Neuronal stem cell (in vitro differentiated cells): ENCODE measurements around the gene EMX2.

ENCODE experiments used
- DNase-seq: peaks from one replicate; pipeline ENCODE4 v3.0.0-alpha.2; 2013; ENCODE audit warnings: low spot score
- H2AFZ ChIP-seq: one replicate; pipeline ENCODE4 v1.6.1; 2013; ENCODE audit warnings: mild to moderate bottlenecking, low read length, inconsistent platforms
- H2AK5ac ChIP-seq: 2 replicates; pipeline ENCODE4 v1.6.1; 2013; ENCODE audit warnings: low read depth, mild to moderate bottlenecking, inconsistent platforms, low read length, moderate library complexity, mixed read lengths
- H2BK120ac ChIP-seq: 2 replicates; pipeline ENCODE4 v1.6.1; 2013; ENCODE audit warnings: low read depth, mild to moderate bottlenecking, inconsistent platforms, low read length, moderate library complexity, mixed read lengths
- H2BK12ac ChIP-seq: one replicate; pipeline ENCODE4 v1.6.1; 2013; ENCODE audit warnings: low read length, inconsistent platforms
- H2BK15ac ChIP-seq: 2 replicates; pipeline ENCODE4 v1.6.1; 2013; ENCODE audit warnings: mild to moderate bottlenecking, low read length, inconsistent platforms, mixed read lengths
- H2BK5ac ChIP-seq: one replicate; pipeline ENCODE4 v1.6.1; 2013; ENCODE audit warnings: inconsistent platforms, mild to moderate bottlenecking, low read length, moderate library complexity
- H3K14ac ChIP-seq: one replicate; pipeline ENCODE4 v1.6.1; 2013; ENCODE audit warnings: low read length, inconsistent platforms
- H3K18ac ChIP-seq: 2 replicates; pipeline ENCODE4 v1.6.1; 2013; ENCODE audit warnings: low read length, inconsistent platforms
- H3K23ac ChIP-seq: 2 replicates; pipeline ENCODE4 v1.6.1; 2013; ENCODE audit warnings: low read depth, mild to moderate bottlenecking, mixed read lengths, low read length, inconsistent platforms; ENCODE audit not compliant: poor library complexity
- H3K27ac ChIP-seq: replicated peaks from 3 replicates; pipeline ENCODE4 v1.5.1; 2013; ENCODE audit warnings: low read length, inconsistent platforms
- H3K27me3 ChIP-seq, 3 experiments: 2 replicates each; pipeline ENCODE4 v1.6.1; 2013; ENCODE audit warnings: low read length in 3 of 3, mild to moderate bottlenecking in 2 of 3, inconsistent platforms in 1 of 3, low read depth in 1 of 3, mixed read lengths in 1 of 3, moderate library complexity in 1 of 3; ENCODE audit not compliant: control insufficient read depth in 3 of 3, insufficient read depth in 3 of 3
- H3K36me3 ChIP-seq, 2 donors: replicated peaks in 1 of 2; 2 replicates each; pipeline ENCODE4 v1.6.1; 2013; ENCODE audit warnings: low read length in 2 of 2; ENCODE audit not compliant: control insufficient read depth in 2 of 2, insufficient read depth in 2 of 2
- H3K4ac ChIP-seq: 2 replicates; pipeline ENCODE4 v1.6.1; 2013; ENCODE audit warnings: inconsistent platforms, mild to moderate bottlenecking, low read length, moderate library complexity
- H3K4me1 ChIP-seq, 2 donors: 1 replicate in 1 of 2; 2 replicates in 1 of 2; pipeline ENCODE4 v1.6.1; 2013; ENCODE audit warnings: low read length in 2 of 2, low read depth in 1 of 2; ENCODE audit not compliant: control insufficient read depth in 2 of 2, insufficient read depth in 1 of 2
- H3K4me2 ChIP-seq: one replicate; pipeline ENCODE4 v1.6.1; 2013; ENCODE audit warnings: mild to moderate bottlenecking, low read length, inconsistent platforms; ENCODE audit not compliant: insufficient read depth, poor library complexity, severe bottlenecking
- H3K4me3 ChIP-seq, 2 donors: 2 replicates each; pipeline ENCODE4 v1.5.1; 2013; ENCODE audit warnings: low read length in 2 of 2, mild to moderate bottlenecking in 2 of 2, inconsistent platforms in 1 of 2, moderate library complexity in 1 of 2
- H3K79me1 ChIP-seq: one replicate; pipeline ENCODE4 v1.6.1; 2013; ENCODE audit warnings: low read depth, mild to moderate bottlenecking, inconsistent platforms, low read length, moderate library complexity
- H3K9ac ChIP-seq: one replicate; pipeline ENCODE4 v1.6.1; 2013; ENCODE audit warnings: mild to moderate bottlenecking, low read depth, low read length, inconsistent platforms; ENCODE audit not compliant: poor library complexity
- H3K9me3 ChIP-seq, 2 donors: replicated peaks in 1 of 2; 2 replicates each; pipeline versions ENCODE3 to v1.6.1; 2013; ENCODE audit warnings: low read length in 2 of 2, mild to moderate bottlenecking in 2 of 2, inconsistent platforms in 1 of 2, low read depth in 1 of 2, mixed read lengths in 1 of 2, moderate library complexity in 1 of 2; ENCODE audit not compliant: control insufficient read depth in 2 of 2, insufficient read depth in 1 of 2
- H4K8ac ChIP-seq: one replicate; pipeline ENCODE4 v1.6.1; 2013; ENCODE audit warnings: low read depth, mild to moderate bottlenecking, inconsistent platforms, low read length, moderate library complexity
- H4K91ac ChIP-seq: one replicate; pipeline ENCODE4 v1.6.1; 2013; ENCODE audit warnings: low read length, low read depth, mild to moderate bottlenecking, inconsistent platforms; ENCODE audit not compliant: poor library complexity
- WGBS, 2 donors: extraction: QIAGEN DNeasy Blood & Tissue Kit; methylation state at CpG; one replicate each; pipeline ENCODE4 v1.1.7; 2013; ENCODE audit warnings: missing lambda C conversion rate in 2 of 2, mixed read lengths in 1 of 2; ENCODE audit not compliant: insufficient read length in 2 of 2, insufficient replicate concordance in 1 of 2; ENCODE audit errors: extremely low coverage in 2 of 2; 5-methylcytosine and 5-hydroxymethylcytosine counted together

EMX2 gene

DNA sequence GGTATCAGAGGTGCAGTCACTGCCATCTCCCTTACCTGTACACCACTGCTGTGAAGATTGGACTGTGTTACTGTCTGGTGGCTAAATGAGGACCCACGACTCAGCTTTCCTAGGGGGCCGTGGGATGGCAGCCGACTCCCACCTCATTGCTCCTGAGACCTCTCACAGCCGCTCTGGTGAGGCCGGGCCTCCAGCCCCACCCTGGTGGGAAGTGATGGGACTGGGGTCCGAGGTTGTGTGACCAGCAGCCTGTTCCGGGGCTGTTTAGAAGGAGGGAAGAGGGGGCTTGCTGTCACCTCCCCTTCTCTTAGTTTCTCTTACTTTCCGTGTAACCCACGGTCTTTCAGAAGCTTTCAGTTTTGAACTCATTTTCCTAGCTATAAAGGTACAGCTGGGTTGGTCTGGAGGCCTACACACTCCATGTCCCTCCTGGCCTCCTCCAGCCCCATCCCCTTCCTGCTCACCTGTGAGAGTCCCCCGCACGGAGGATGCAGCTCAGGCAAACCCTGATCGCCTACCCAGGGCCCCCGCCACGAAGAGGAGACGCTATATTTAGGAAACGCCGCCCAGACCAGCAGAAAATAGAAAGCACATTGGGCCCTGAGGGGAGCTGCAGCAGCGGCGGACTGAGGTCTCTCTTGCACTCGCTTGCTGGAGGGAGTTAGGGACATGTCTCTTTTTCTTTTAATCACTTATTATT, 4.6 kb downstream of the EMX2 start:
- Histone ChIP-seq H3K9ac (no peak overlapping the region), H3K27me3 (peaks cover 42 to 100% (median 84%) of the 10 kb centered on the region in 3 experiments), H3K23ac (peak overlapping the region; percentile 57), H3K4me2 (peak overlapping the region; percentile 28), H3K4me3 (peak overlapping the region in 1 of 2 donors; percentile 51), H3K27ac (no peak overlapping the region), H3K79me1 (no peaks in the 10 kb centered on the region), H4K8ac (no peak overlapping the region), H2AFZ (no peak overlapping the region), H3K18ac (peak overlapping the region; percentile 80), H3K4ac (no peak overlapping the region), H2BK120ac (no peak overlapping the region), H3K36me3 (no peaks in the 10 kb centered on the region), H3K14ac (no peak overlapping the region), H4K91ac (no peak overlapping the region), H2BK12ac (peak overlapping the region; percentile 91), H3K9me3 (peaks cover 0 to 2% of the 10 kb centered on the region in 2 donors), H2AK5ac (peak overlapping the region; percentile 99), H2BK15ac (no peak overlapping the region), H3K4me1 (peaks cover 0 to 40% of the 10 kb centered on the region in 2 donors), H2BK5ac (no peak overlapping the region)
- DNase-seq, result no peak
- WGBS, 2 donors, result no CpG with 5 or more reads among the region's 20 CpGs

DNA sequence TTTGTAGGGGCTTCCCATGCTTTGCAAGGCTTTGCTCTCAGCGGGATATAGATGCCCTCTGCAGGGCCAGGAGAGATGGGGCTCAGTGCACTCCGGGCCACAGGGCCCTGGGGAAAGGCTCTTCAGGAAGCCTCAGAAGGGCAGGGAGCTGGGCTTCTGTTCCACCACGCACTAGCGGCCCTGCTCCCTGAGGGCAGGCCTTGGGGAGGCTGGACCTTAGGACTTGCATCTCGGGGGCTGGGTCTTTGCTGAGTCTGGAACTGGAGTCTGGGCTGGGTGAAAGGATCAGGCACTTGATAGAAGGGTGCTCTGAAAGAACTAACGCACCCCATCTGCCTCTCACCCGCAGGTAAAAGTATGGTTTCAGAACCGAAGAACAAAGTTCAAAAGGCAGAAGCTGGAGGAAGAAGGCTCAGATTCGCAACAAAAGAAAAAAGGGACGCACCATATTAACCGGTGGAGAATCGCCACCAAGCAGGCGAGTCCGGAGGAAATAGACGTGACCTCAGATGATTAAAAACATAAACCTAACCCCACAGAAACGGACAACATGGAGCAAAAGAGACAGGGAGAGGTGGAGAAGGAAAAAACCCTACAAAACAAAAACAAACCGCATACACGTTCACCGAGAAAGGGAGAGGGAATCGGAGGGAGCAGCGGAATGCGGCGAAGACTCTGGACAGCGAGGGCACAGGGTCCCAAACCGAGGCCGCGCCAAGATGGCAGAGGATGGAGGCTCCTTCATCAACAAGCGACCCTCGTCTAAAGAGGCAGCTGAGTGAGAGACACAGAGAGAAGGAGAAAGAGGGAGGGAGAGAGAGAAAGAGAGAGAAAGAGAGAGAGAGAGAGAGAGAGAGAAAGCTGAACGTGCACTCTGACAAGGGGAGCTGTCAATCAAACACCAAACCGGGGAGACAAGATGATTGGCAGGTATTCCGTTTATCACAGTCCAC, 5.4 kb downstream of the EMX2 start:
- H2BK5ac ChIP-seq, result no peak overlapping the region
- H3K4me1 ChIP-seq, result peaks cover 0 to 47% of the 10 kb centered on the region in 2 donors
- peak overlapping the region; percentile 99 for H2AK5ac ChIP-seq
- no peak overlapping the region for H2BK15ac ChIP-seq
- no CpG with 5 or more reads among the region's 32 CpGs for WGBS, 2 donors
- no peaks in the 10 kb centered on the region for H3K36me3 ChIP-seq
- H3K14ac ChIP-seq, result no peak overlapping the region
- peak overlapping the region; percentile 50 for H3K9ac ChIP-seq
- H3K18ac ChIP-seq, result peak overlapping the region; percentile 90
- peak overlapping the region; percentile 36 for H3K4me2 ChIP-seq
- H3K9me3 ChIP-seq, result peaks cover 0 to 2% of the 10 kb centered on the region in 2 donors
- H3K27me3 ChIP-seq, result peaks cover 42 to 100% (median 91%) of the 10 kb centered on the region in 3 experiments
- H3K27ac ChIP-seq, result no peak overlapping the region
- H3K4me3 ChIP-seq, result no peak overlapping the region
- H4K8ac ChIP-seq, result no peak overlapping the region
- no peak overlapping the region for H3K4ac ChIP-seq
- no peaks in the 10 kb centered on the region for H3K79me1 ChIP-seq
- H3K23ac ChIP-seq, result peak overlapping the region; percentile 57
- peak overlapping the region; percentile 62 for H2BK120ac ChIP-seq
- no peak overlapping the region for H4K91ac ChIP-seq
- no peak for DNase-seq
- H2AFZ ChIP-seq, result no peak overlapping the region
- no peak overlapping the region for H2BK12ac ChIP-seq

DNA sequence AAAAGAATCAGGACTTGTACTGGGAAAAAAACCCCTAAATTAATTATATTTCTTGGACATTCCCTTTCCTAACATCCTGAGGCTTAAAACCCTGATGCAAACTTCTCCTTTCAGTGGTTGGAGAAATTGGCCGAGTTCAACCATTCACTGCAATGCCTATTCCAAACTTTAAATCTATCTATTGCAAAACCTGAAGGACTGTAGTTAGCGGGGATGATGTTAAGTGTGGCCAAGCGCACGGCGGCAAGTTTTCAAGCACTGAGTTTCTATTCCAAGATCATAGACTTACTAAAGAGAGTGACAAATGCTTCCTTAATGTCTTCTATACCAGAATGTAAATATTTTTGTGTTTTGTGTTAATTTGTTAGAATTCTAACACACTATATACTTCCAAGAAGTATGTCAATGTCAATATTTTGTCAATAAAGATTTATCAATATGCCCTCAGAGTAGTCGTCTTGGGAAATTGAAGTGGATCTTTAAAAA, 6.6 kb downstream of the EMX2 start:
- H3K23ac ChIP-seq, result no peak overlapping the region
- no peak overlapping the region for H4K91ac ChIP-seq
- no peaks in the 10 kb centered on the region for H3K79me1 ChIP-seq
- H3K36me3 ChIP-seq, result no peaks in the 10 kb centered on the region
- no peak overlapping the region for H2BK12ac ChIP-seq
- H3K9me3 ChIP-seq, result peaks cover 0 to 2% of the 10 kb centered on the region in 2 donors
- no peak overlapping the region for H3K4me3 ChIP-seq
- H3K18ac ChIP-seq, result no peak overlapping the region
- H3K4me2 ChIP-seq, result no peak overlapping the region
- peaks cover 0 to 53% of the 10 kb centered on the region in 2 donors for H3K4me1 ChIP-seq
- no peak overlapping the region for H3K27ac ChIP-seq
- peaks cover 39 to 100% (median 91%) of the 10 kb centered on the region in 3 experiments for H3K27me3 ChIP-seq
- no peak overlapping the region for H2AK5ac ChIP-seq
- DNase-seq, result no peak
- H4K8ac ChIP-seq, result no peak overlapping the region
- H3K14ac ChIP-seq, result no peak overlapping the region
- WGBS, 2 donors, result no CpG with 5 or more reads among the region's 6 CpGs
- no peak overlapping the region for H3K9ac ChIP-seq
- H2BK120ac ChIP-seq, result no peak overlapping the region
- no peak overlapping the region for H2AFZ ChIP-seq
- no peak overlapping the region for H2BK15ac ChIP-seq
- no peak overlapping the region for H3K4ac ChIP-seq
- no peak overlapping the region for H2BK5ac ChIP-seq

DNA sequence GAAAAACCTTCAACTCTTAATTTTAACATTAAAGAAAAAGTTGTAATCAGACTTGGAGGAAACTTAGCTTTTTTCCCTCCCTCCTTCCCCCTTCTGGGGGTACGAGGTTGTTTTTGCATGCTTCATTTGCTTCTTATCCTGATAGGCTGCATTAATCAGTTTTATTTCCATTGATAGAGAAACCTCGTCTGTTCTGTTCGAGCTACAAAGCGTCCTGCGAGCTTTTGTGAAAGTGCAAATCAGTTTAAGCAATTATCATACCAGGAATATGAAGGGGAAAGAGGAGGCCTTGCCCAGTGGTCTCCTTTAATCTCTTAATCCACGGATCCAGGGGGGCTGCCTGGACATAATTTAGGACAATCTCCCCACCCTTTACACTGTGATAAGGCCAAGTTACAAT, 7.5 kb downstream of the EMX2 start:
- H3K36me3 ChIP-seq, result no peaks in the 10 kb centered on the region
- H3K4me1 ChIP-seq, result peaks cover 0 to 54% of the 10 kb centered on the region in 2 donors
- H3K18ac ChIP-seq, result no peak overlapping the region
- no peak overlapping the region for H2AK5ac ChIP-seq
- no peak overlapping the region for H3K4me2 ChIP-seq
- no peak overlapping the region for H3K14ac ChIP-seq
- WGBS, 2 donors, result no CpG with 5 or more reads among the region's 6 CpGs
- H3K9me3 ChIP-seq, result peaks cover 0 to 2% of the 10 kb centered on the region in 2 donors
- H4K8ac ChIP-seq, result no peak overlapping the region
- H2BK15ac ChIP-seq, result no peak overlapping the region
- no peak overlapping the region for H3K27ac ChIP-seq
- no peaks in the 10 kb centered on the region for H3K79me1 ChIP-seq
- H3K4ac ChIP-seq, result no peak overlapping the region
- H2BK12ac ChIP-seq, result no peak overlapping the region
- no peak overlapping the region for H2BK120ac ChIP-seq
- H3K4me3 ChIP-seq, result no peak overlapping the region
- no peak overlapping the region for H3K23ac ChIP-seq
- no peak overlapping the region for H2BK5ac ChIP-seq
- H4K91ac ChIP-seq, result no peak overlapping the region
- no peak for DNase-seq
- H3K9ac ChIP-seq, result no peak overlapping the region
- H2AFZ ChIP-seq, result no peak overlapping the region
- H3K27me3 ChIP-seq, result peaks cover 34 to 100% (median 89%) of the 10 kb centered on the region in 3 experiments
